GM18858 (cell line): Measurements from ENCODE around the gene FAM83E.
A peak's percentile ranks its signal among the peaks of the same experiment; 100 is the strongest.
"Not testable (repeated sequence)": the region's sequence is repeated elsewhere in the genome, so short reads cannot be mapped to it uniquely, and the experiment has no call there.

Experiments
- ATAC-seq: cut with Tn5 transposase; IDR thresholded peaks from one replicate; pipeline ENCODE4 v1.9.1; 2021; ENCODE audit not compliant: unreplicated experiment

FAM83E gene

DNA sequence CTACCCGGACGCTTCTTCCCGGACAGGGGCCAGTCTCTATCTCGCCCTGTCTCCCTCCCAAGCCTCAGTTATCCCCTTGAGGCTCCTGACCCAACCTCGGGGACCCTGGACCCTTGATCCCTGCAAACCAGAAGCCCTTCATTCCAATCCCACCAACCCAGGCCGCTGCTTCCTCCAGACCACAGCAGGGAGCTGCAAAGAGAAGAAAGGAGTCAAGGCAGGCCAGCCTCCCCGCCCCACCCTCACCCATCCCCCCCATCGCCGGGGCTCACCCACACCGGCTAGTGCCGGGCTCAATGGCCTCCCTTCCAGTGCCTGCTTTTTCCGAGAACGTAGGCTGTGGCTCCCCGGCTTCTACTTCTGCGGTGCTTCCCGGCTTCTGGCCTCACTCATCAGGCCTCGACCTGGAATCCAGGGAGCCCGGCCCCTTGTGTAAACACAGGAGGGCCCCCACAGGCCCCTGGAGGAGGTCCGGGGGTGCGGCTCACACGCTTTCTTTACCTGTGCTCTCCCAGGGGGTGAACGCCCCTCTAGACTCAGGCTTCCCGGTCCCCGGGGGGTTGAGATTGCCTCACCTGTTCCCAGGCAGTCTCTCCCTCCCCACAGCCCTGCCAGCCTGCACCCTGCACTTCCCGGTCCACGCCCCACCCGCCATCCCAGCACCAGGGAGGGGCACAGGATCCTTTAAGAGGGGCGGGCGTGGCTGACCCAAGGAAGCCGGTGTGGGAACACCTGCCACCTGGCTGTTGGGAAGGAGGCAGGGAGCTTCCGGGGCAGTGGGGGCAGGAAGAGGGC lies at the start of gene FAM83E:
Gene FAM83E (minus strand): TSS at position 641 of the 795 bp plus-strand sequence. CDS start 1,704 bp downstream, outside the sequence.
- ATAC-seq: no peak

- ATAC-seq: no peak
Observed at GRCh38 chr19:48664476-48664875, 49.6 kb upstream of the FAM83E start.

- ATAC-seq: no peak
Observed at GRCh38 chr19:48663667-48664066, 48.8 kb upstream of the FAM83E start.

DNA sequence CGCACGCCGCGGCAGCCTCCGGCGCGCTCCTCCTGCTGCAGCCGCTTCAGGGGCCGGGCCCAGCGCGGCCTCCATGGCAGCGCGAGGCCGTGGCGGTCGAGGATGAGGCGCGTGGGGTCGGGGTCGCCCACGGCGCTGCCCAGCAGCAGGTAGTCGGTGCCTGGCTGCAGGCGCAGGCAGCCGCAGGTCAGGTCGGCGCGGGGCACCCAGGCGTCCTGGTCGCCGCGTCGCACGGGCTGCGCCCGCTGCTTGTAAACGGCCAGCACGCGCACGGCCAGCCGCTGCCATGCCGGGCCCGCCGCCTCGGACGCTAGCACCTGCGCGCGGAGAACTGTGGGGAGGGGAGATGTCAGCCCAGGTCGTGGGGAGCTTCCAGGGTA lies 46.8 kb upstream of the FAM83E start:
- no peak for ATAC-seq

- ATAC-seq: peak; percentile 53
Observed at GRCh38 chr19:48660852-48661710, 46.2 kb upstream of the FAM83E start.

DNA sequence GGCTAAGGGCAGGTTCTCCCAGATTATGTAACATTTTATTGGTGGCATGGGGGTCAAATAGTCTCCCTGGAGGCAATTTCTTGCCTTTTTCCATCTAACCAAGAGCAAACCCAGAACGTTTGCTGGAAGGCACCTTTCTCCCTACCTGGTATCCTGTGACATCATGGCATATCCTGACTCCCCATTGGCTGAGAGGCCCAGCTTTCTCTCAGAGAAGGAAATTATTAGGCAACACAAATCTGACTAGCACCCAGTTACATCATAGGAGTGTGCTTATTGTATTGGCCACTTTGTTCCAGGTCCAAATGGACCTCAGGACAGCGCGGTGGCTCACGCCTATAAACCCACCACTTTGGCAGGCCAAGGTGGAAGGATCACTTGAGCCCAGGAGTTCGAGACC lies 44.9 kb upstream of the FAM83E start:
- ATAC-seq: no peak

DNA sequence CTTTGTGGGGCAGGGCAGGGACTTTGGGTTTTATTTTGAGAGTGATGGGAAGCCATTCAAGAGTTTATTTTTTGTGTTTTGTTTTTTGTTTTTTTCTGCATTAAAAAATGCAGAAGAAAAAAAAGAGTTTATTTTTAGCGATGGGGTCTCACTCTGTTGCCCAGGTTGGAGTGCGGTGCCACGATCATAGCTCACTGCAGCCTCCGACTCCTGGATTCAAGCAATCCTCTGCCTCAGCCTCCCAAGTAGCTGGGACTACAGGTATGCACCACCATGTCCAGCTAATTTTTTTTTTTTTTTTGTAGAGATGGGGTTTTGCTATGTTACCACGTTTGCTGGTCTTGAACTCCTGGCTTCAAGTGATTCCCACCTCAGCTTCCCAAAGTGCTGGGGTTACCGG lies 43.6 kb upstream of the FAM83E start:
- no peak for ATAC-seq

GRCh38 chr19:48657828-48658227 lies 43.0 kb upstream of the FAM83E start:
- not testable (repeated sequence) for ATAC-seq

- no peak for ATAC-seq
Observed at GRCh38 chr19:48656840-48657474, 42.1 kb upstream of the FAM83E start.

DNA sequence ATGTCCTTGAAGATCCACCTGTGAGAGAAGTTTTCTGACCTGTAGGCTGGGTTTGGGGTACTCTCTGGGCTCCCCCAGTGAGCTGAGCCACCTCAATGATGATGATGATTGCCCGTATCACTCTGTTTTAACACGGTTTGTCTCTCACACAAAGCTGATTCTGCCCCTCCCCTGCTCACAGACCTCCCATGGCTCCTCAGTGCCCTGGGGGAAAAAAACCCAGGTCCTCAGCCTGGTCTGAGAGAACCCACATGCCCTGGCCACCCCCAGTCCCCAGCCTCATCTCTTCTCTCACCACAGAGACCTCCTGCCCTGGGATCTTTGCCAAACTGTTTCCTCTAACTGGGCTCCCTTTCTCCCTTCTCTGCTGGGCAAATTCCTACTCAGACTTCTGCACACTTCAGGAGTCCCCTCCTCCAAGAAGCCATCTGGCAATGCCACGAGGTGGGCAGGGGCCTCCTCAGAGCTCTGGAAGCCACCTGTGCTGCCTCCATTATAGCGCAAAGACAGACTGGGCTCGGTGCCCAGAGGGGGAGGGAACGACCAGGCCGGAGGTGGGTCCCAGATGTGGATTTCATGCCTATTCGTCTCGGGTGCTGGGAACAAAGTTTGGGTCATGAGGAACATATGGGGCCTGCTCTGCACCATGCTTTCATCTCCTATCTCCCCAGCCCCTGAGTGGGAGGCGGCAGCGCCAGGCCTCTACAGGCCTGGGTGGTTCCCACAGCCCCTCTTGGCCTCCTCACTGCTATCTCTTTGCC lies 39.6 kb upstream of the FAM83E start:
- no peak for ATAC-seq

DNA sequence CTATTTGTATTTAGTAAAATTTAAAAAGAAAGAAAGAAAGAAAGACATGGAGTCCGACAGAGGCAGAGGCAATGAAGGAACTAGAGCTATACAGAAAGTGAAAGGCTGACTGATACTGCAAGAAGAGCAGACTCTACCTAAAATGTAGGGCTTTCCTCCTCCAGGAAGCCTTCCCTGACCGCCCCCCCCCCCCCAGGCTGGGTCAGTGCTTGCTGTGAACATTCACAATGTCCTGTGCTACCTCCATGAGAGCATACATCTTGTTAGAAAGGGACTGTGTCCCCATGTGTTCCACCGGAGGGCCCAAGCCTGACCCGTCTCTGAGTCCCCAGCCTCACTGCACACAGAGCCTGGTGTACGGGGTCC lies 36.8 kb upstream of the FAM83E start:
- no peak for ATAC-seq

DNA sequence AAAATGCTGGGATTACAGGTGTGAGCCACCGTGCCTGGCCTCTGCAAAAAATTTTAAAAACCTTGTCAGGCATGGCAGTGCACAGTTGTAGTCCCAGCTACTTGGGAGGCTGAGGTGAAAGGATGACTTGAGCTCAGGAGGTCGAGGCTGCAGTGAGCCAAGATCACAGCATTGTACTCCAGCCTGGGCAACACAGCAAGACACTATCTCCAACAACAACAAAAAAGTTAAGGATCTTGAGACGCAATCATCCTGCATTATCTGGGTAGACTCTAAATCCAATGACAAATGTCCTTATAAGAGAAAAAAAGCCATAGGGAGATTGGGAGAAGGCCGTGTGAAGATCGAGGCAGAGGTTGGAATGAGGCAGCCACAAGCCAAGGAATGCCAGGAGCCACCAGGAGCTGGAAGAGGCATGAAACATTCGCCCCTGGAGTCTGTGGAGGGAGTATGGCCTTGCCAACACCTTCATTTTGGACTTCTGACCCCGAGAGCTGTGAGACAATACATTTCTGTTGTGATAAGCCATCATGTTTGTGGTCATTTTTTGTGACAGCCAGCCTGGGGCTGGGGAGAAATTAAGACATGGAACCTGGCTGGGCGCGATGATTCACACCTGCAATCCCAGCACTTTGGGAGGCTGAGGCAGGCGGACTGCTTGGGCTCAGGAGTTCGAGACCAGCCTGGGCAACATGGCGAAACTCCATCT lies 36.3 kb upstream of the FAM83E start:
- no peak for ATAC-seq

DNA sequence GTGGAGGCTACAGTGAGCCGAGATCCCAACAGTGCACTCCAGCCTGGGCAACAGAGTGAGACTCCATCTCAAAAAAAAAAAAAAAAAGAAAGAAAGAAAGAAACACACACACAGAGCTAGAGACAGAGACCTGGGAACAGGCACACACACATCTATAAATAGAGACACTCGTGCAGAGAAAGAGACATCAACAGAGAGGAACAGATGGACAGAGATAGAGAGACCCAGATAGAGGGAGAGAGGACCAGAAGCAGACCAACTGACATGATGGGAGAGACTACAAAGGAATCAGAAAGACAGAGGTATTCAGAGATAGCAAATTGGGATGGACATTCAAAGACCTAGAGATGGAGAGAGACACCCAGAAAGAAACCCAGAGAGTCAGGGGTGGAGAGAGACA lies 33.3 kb upstream of the FAM83E start:
- no peak for ATAC-seq

DNA sequence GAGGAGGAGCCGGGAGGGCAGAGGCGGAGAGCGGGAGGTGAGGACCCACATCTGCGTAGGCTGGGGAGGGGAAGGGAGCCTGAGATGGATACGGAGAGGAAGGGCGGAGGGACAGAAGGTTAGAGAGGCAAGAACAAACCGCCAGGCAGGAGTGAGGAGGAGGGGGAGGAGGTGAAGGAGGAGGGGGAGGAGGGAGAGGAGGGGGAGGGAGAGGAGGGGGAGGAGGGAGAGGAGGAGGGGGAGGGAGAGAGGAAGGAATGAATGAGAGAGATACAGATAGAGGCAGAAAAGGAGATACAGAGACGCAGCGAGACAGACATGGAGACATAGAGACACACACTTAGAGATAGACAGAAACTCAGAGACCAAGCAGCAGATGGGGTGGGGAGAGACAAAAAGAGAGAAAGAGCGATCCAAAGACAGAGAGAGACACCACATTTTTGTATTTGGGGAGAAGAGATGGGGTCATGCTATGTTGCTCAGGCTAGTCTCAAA lies 31.9 kb upstream of the FAM83E start:
- ATAC-seq: no peak

DNA sequence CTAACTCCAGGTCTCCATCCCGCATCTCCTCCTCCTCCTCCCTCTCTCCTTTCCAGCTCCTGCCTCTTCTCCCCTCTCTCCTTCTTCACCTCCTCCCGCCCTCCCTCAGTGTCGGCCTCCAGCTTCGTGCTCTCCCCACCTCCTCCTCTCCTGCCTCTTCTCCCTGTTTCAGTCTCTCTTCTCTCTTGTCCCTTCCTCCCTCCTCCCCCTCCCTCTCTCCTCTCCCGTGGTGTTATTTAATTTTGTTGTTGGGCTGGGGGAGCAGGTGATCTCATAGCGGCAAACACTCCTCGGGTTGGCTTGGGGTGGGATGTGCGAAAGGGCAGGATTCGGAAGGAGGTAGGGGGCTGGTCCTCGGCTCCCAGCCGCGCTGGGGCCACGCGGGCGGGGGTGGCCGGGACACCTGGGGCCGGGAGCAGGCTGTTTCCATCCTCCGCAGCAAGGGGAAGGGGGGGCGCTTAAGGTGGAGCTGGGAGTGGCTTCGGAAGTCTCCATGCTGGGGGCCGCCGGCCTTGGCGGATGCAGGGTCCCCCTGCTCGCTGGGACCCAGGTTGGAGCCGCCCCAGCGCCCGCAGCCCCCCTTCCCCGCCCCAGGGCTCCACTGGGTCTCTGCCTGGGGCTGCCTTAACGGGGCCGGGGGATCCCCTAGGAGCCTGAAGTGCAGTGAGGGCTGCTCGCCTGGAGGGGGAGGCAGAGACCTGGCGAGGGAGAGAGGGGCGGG lies 31.3 kb upstream of the FAM83E start, which contains the start of gene CA11:
Gene CA11 (minus strand): TSS at position 187 of the 721 bp plus-strand sequence. CDS start 555 bp downstream, outside the sequence.
- peak; percentile 47 for ATAC-seq

- ATAC-seq: no peak
Observed at GRCh38 chr19:48645620-48646000, 30.7 kb upstream of the FAM83E start.

DNA sequence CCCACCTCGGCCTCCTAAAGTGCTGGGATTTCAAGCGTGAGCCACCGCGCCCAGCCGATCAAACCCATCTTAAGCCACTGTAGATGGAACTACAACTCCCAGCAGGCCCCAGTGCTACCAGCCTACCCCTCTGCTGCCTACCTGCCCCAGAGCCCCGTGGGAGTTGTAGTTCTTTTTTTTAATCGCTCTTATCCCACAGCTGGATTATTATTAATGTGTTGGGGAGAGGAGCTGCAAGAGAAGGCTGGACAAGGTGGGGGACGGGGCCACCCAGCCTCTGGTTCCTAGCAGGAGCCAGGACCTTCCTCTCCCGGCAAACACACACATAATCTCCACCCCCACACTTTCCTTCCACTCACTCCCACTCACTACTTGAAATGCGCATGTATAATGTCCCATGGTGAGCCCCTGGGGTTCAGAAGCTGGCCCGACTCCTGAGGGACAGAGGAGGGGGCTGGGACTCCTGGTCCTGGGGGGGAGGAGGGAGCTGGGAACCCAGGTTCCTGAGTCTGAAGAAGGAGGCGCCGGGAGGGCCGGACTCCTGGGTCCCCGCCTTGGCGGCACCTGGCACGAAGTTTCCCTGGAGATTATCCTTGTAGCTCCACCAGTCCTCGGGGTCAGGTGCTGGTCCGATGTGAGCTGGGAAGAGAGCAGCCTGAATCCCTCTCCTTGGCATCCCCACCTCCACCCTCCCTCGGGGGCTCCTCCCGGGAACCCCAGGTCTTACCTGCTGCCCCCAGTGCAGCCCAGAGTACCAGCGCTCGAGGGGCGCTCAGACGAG lies 30.2 kb upstream of the FAM83E start:
- no peak for ATAC-seq

- no peak for ATAC-seq
Observed at GRCh38 chr19:48644355-48644754, 29.5 kb upstream of the FAM83E start.

GRCh38 chr19:48642862-48643261 lies 28.0 kb upstream of the FAM83E start:
- ATAC-seq: no peak
